PFSK-1 (cell line): Measurements from ENCODE around the gene UPB1.

Experiments
- FOXP2 ChIP-seq: optimal IDR thresholded peaks from 2 replicates; pipeline ENCODE3; 2011; ENCODE audit warnings: borderline replicate concordance, control low read depth, inconsistent platforms; ENCODE audit not compliant: insufficient read depth; ENCODE audit errors: extremely low read length, extremely low read depth
- POLR2AphosphoS5 ChIP-seq: IDR thresholded peaks from 2 replicates; pipeline ENCODE4 v1.6.1; 2012; ENCODE audit warnings: low read depth, mild to moderate bottlenecking, control low read depth, low read length, moderate library complexity
- SIN3A ChIP-seq: IDR thresholded peaks from 2 replicates; pipeline ENCODE4 v1.6.1; 2012; ENCODE audit warnings: mild to moderate bottlenecking, low read length, moderate library complexity, borderline replicate concordance; ENCODE audit not compliant: insufficient read depth
- TAF1 ChIP-seq: IDR thresholded peaks from 2 replicates; pipeline ENCODE4 v1.6.1; 2012; ENCODE audit warnings: low read length, control low read depth, borderline replicate concordance; ENCODE audit not compliant: insufficient read depth
- TF ChIP-seq, protein P1 (sequence below), 2 experiments: IDR thresholded peaks; 2 replicates each; pipeline versions ENCODE4 v1.6.1 to v1.8.0; 2011 to 2012; ENCODE audit warnings: low read depth in 2 of 2, low read length in 2 of 2, control low read depth in 1 of 2, inconsistent platforms in 1 of 2, mild to moderate bottlenecking in 1 of 2, moderate library complexity in 1 of 2; ENCODE audit not compliant: insufficient read depth in 1 of 2

Gene UPB1

DNA sequence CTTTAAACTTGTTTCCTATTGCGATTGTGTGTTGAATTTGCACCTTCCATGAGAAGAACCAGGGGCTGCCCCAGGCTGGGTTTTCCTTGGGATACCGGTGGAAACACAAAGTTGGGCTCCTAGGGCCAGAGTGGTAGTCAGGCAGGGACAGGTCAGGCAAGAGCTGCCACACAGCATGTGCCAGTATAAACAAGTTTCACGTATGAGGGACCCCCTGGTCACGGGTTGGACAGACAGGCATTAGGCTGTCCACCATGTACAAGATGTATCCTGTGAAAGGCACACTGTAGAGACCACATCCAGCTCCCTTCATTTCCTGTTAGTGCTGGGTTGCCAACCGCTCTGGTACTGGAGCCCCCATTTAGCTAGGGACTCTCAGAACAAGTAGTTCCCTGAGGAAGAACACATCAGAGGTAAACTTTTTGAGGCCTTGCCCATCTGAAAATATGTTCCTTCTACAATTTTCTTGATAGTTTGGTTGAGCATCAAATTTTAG is 8.8 kb downstream of the UPB1 start:
- TF ChIP-seq TAF1 (no peak), POLR2AphosphoS5 (no peak), FOXP2 (no peak), SIN3A (no peak)
- TF ChIP-seq, protein P1, sequence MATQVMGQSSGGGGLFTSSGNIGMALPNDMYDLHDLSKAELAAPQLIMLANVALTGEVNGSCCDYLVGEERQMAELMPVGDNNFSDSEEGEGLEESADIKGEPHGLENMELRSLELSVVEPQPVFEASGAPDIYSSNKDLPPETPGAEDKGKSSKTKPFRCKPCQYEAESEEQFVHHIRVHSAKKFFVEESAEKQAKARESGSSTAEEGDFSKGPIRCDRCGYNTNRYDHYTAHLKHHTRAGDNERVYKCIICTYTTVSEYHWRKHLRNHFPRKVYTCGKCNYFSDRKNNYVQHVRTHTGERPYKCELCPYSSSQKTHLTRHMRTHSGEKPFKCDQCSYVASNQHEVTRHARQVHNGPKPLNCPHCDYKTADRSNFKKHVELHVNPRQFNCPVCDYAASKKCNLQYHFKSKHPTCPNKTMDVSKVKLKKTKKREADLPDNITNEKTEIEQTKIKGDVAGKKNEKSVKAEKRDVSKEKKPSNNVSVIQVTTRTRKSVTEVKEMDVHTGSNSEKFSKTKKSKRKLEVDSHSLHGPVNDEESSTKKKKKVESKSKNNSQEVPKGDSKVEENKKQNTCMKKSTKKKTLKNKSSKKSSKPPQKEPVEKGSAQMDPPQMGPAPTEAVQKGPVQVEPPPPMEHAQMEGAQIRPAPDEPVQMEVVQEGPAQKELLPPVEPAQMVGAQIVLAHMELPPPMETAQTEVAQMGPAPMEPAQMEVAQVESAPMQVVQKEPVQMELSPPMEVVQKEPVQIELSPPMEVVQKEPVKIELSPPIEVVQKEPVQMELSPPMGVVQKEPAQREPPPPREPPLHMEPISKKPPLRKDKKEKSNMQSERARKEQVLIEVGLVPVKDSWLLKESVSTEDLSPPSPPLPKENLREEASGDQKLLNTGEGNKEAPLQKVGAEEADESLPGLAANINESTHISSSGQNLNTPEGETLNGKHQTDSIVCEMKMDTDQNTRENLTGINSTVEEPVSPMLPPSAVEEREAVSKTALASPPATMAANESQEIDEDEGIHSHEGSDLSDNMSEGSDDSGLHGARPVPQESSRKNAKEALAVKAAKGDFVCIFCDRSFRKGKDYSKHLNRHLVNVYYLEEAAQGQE (IDR thresholded peaks at IDR 0.05; ENCODE audit: insufficient read depth in 1 of 2, low read depth in 2 of 2, low read length in 2 of 2) = no peak

DNA sequence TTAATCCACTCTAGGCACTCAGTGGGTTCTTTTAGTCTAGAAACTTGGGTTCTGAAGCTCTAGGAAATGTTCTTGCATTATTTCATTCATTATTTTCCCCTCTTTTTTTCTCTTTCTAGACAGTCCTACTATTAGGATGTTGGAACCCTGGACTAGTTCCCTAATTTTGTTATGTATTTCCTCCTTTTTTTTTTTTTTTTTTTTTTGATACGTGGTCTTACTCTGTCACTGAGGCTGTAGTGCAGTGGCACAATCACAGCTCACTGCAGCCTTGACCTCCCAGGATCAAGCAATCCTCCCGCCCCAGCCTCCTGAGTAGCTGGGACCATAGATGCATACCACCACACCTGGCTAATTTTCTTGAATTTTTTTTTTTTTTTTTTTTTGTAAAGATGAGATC is 9.4 kb downstream of the UPB1 start:
- TF ChIP-seq FOXP2 = no peak
- TF ChIP-seq TAF1 = no peak
- TF ChIP-seq, protein P1 (IDR thresholded peaks at IDR 0.05; ENCODE audit: insufficient read depth in 1 of 2, low read depth in 2 of 2, low read length in 2 of 2) = no peak
- TF ChIP-seq POLR2AphosphoS5 = no peak
- no peak for TF ChIP-seq SIN3A

DNA sequence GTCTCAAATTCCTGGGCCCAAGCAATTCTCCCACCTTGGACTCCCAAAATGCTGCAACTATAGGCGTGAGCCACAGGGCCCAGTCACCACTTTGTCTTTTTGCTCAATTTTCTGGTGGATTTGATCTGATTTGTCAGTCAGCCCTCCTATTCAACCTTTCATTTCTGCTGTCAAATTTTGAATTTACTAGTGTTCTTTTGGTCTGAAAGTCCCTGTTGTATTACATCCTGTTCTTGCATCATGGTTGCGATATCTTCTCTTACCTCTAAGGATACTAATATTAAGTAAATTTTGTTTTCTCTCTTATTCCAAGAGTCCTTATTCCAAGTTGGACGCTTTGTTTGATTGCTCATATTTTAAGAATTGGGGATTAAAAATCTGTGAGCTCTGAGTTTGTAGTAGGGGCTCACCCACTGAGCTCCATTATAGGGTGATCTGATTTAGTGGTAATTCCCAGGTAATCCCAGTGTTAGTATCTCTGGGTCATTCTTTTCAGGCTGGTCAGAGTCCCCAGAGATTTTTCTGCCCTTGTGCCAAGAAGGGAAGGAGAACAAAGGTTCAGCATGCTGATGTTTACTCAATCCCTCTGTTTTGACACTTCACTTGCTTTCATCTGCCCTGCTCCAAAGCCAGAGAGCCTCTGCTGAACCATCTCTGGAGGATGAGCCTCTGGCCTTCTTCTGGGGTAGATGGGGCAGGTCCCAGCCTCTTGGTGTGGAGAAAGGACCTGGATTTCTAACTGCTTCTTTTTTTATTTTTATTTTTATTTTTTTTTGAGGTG is 10.0 kb downstream of the UPB1 start:
- TF ChIP-seq FOXP2 (no peak), SIN3A (no peak), POLR2AphosphoS5 (no peak), TAF1 (no peak)
- TF ChIP-seq, protein P1 (IDR thresholded peaks at IDR 0.05; ENCODE audit: insufficient read depth in 1 of 2, low read depth in 2 of 2, low read length in 2 of 2) = no peak

DNA sequence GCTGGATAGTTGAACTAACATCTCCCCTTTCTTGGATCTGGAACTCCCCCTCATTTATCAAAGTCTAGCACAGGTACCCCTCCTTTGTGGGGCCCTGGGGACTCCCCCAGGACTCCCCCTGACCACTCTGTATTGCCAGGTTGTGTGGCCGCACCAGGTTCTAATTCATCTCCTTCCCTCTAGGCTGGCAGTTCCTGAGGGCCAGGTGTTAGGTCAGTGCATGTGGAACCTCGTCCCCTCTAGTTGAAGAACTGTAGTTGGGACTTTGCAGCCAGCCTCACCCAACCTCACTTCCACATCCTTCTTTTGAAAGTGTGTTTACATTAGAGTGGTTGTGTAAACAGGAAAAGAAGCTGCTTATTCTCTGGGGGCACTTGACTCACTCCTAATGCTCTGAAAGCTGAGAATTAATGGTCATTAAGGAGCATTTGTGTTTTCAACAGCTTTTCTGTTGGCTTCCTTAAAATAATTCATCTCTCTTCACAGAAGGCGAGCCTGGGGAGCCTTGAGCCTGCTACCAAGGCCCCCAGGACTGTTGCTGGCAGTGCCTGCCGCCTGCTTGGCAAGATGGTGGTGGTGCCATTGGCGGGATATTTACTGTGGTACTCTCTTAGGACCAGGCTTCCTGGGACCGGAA is 11.8 kb downstream of the UPB1 start:
- TF ChIP-seq FOXP2 (peak; percentile 78), POLR2AphosphoS5 (no peak)

DNA sequence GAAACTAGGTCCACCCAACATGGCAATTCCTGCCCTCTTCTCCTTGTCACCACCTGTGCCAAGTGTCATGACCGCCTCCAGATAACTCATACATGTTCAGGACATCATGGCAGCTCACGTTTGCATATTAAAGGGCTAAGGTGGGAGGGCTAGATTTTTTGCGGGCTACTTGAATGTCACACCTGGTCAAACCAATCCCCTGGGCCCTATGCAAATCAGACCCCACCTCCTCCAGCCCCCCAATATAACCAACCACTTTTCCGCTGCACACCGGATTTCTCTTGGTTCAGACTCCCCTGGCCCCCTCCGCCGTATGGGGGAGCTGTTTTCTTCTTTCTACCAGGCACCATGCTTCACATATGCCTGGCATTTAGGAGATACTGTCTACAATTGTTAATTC is 12.6 kb downstream of the UPB1 start:
- TF ChIP-seq POLR2AphosphoS5 (no peak), SIN3A (no peak), TAF1 (no peak), FOXP2 (no peak)
